H1 (cell line): ENCODE results near the gene RDH5. TPM values are rescaled to one million over a fixed set of nuclear protein-coding genes. Genes with fewer than 3 reads are reported as not detected.

Source experiments
- CREB1 ChIP-seq: IDR thresholded peaks from 2 replicates; pipeline ENCODE4 v1.6.1; 2012; ENCODE audit warnings: inconsistent platforms
- GABPA ChIP-seq: IDR thresholded peaks from 2 replicates; pipeline ENCODE4 v1.6.1; 2011; ENCODE audit warnings: mild to moderate bottlenecking, low read length, moderate library complexity, borderline replicate concordance; ENCODE audit not compliant: insufficient read depth
- HDAC2 ChIP-seq, 2 experiments: fragments of 300-600 bp in 1 of 2; sonication (generic) in 1 of 2; IDR thresholded peaks; 2 replicates each; pipeline ENCODE4 v1.6.1; 2011 to 2012; ENCODE audit warnings: low read depth in 2 of 2, low read length in 2 of 2, mild to moderate bottlenecking in 2 of 2, moderate library complexity in 2 of 2, borderline replicate concordance in 1 of 2, inconsistent platforms in 1 of 2
- KDM1A ChIP-seq: fragments of 200-600, 300-600 bp; sonication (generic); IDR thresholded peaks from 2 replicates; pipeline ENCODE4 v1.7.1; 2016; ENCODE audit warnings: mild to moderate bottlenecking, low read length, borderline replicate concordance
- KDM4A ChIP-seq: IDR thresholded peaks from one replicate; pipeline ENCODE4 v1.7.1; 2012; ENCODE audit warnings: low read depth, mild to moderate bottlenecking, moderate library complexity, low read length, inconsistent platforms; ENCODE audit not compliant: severe bottlenecking
- MAFK ChIP-seq: IDR thresholded peaks from 2 replicates; pipeline ENCODE4 v1.6.1; 2012; ENCODE audit warnings: low read depth, mild to moderate bottlenecking, improper control_type of control experiment, low read length
- POU5F1 ChIP-seq: IDR thresholded peaks from 2 replicates; pipeline ENCODE4 v1.6.1; 2011; ENCODE audit warnings: low read depth, mild to moderate bottlenecking, low read length, moderate library complexity
- RAD21 ChIP-seq, 2 experiments: IDR thresholded peaks in 1 of 2; conservative IDR thresholded peaks in 1 of 2; 2 replicates each; pipeline ENCODE4 v1.6.1; 2011; ENCODE audit warnings: low read depth in 2 of 2, low read length in 2 of 2, improper control_type of control experiment in 1 of 2, inconsistent platforms in 1 of 2, mild to moderate bottlenecking in 1 of 2, moderate library complexity in 1 of 2
- RBBP5 ChIP-seq: IDR thresholded peaks from 2 replicates; pipeline ENCODE4 v1.7.1; 2012; ENCODE audit warnings: low read depth, mild to moderate bottlenecking, inconsistent platforms, low read length, moderate library complexity, borderline replicate concordance
- RNF2 ChIP-seq: fragments of 200-900, 300-1000 bp; sonication (generic); IDR thresholded peaks from 2 replicates; pipeline ENCODE4 v1.7.1; 2016; ENCODE audit warnings: borderline replicate concordance, low read depth, mild to moderate bottlenecking, antibody characterized with exemption, low read length; ENCODE audit not compliant: poor library complexity, severe bottlenecking; ENCODE audit errors: missing control alignments
- SIN3A ChIP-seq, 2 experiments: IDR thresholded peaks in 1 of 2; conservative IDR thresholded peaks in 1 of 2; 2 replicates each; pipeline ENCODE4 v1.6.1; 2011 to 2012; ENCODE audit warnings: low read length in 2 of 2, improper control_type of control experiment in 1 of 2, low read depth in 1 of 2, mild to moderate bottlenecking in 1 of 2
- SRF ChIP-seq: IDR thresholded peaks from 2 replicates; pipeline ENCODE4 v1.6.1; 2011; ENCODE audit warnings: mild to moderate bottlenecking, low read depth, low read length, moderate library complexity
- TAF1 ChIP-seq: IDR thresholded peaks from 2 replicates; pipeline ENCODE4 v1.6.1; 2011; ENCODE audit warnings: mild to moderate bottlenecking, low read depth, low read length
- TAF7 ChIP-seq: optimal IDR thresholded peaks from 2 replicates; pipeline ENCODE3; 2011; ENCODE audit warnings: low read depth, mild to moderate bottlenecking, inconsistent platforms, low read length, moderate library complexity, borderline replicate concordance
- YY1 ChIP-seq: IDR thresholded peaks from 2 replicates; pipeline ENCODE4 v1.6.1; 2011; ENCODE audit warnings: low read depth, mild to moderate bottlenecking, low read length
- ZNF274 ChIP-seq: IDR thresholded peaks from 2 replicates; pipeline ENCODE4 v1.7.0; 2012; ENCODE audit warnings: low read length, borderline replicate concordance; ENCODE audit errors: extremely low read depth
- polyA plus RNA-seq, 7 experiments: library from polyadenylated mRNA; depleted of rRNA in 3 of 7; stranded (reverse) in 5 of 7; unstranded in 2 of 7; fragments of >200 nt in 5 of 7; fragments of 200-250 nt in 2 of 7; gene quantifications; 1 replicate in 5 of 7; 2 replicates in 1 of 7; 4 replicates in 1 of 7; pipeline versions ENCODE4 v1.2.1 to v1.2.3, GENCODE V29; 2011 to 2013; ENCODE audit warnings: missing spikeins in 2 of 7, mixed read lengths in 2 of 7
- total RNA-seq: library from RNA; stranded (reverse); fragmentation: NEBNext Ultra II Directional; extraction: Animal tissue kit (Norgen Biotek cat#: 25700); gene quantifications from 2 replicates; pipeline ENCODE4 v1.2.1, GENCODE V29; 2021
- TF ChIP-seq, protein P1 (sequence below): IDR thresholded peaks from 2 replicates; pipeline ENCODE4 v1.6.1; 2011; ENCODE audit warnings: low read depth, mild to moderate bottlenecking, low read length; ENCODE audit not compliant: insufficient read depth
- TF ChIP-seq, protein P2 (sequence below): IDR thresholded peaks from 2 replicates; pipeline ENCODE4 v1.6.1; 2012; ENCODE audit warnings: inconsistent platforms

Gene RDH5
- total and polyA plus RNA-seq, 2 of the 8 experiments (the other 6 are each of a cell fraction or from before 2014, with no cell fraction given) = 4.2 to 6.0 TPM

DNA sequence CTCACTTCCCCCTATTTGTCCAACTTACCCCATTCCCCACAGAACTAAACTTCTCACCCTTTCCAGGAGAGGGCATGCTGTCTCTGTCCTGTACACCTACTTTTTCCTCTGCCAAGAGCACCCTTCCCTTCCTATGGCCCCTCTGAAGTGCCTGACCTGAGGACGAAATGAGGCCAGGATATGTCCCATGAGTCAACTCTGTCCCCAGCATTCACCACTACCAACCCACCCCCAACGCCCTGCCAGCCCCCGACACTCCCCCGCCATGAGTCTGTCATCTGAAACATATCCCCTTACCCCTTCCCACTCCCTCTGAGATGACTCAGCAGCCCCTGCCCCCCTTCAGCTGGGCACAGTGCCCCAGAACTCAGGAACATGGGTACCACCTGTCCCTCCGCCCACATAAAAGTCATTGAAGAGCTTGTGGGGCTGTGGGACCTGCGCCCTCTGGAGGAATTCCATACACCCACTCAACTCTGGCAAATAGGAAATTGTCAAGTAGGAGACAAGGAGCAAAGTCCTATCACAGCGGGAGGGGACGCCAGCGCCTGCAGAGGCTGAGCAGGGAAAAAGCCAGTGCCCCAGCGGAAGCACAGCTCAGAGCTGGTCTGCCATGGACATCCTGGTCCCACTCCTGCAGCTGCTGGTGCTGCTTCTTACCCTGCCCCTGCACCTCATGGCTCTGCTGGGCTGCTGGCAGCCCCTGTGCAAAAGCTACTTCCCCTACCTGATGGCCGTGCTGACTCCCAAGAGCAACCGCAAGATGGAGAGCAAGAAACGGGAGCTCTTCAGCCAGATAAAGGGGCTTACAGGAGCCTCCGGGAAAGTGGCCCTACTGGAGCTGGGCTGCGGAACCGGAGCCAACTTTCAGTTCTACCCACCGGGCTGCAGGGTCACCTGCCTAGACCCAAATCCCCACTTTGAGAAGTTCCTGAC is 38.8 kb upstream of the RDH5 start (continued):
- TF ChIP-seq, protein P1, sequence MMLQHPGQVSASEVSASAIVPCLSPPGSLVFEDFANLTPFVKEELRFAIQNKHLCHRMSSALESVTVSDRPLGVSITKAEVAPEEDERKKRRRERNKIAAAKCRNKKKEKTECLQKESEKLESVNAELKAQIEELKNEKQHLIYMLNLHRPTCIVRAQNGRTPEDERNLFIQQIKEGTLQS = no peak
- TF ChIP-seq RBBP5 (0 out of 2 replicates have a peak, but pooled peaks have one; percentile 25), TAF7 (no peak), RNF2 (no peak), TAF1 (peak; percentile 46; the same call in 1 of the 2 replicates), GABPA (peak; percentile 29; the same call in 1 of the 2 replicates), KDM4A (no peak), SIN3A (conservative IDR thresholded peaks at IDR 0.05 in 1 of 2, IDR thresholded peaks at IDR 0.05 in 1 of 2; ENCODE audit: low read depth in 1 of 2, low read length in 2 of 2) (0 out of 4 replicates have a peak, but pooled peaks of 1 of the 2 experiments have one; percentile 16), ZNF274 (no peak), HDAC2 (IDR thresholded peaks at IDR 0.05; ENCODE audit: borderline replicate concordance in 1 of 2, low read depth in 2 of 2, low read length in 2 of 2) (0 out of 4 replicates have a peak, but pooled peaks of 1 of the 2 experiments have one; percentile 66), YY1 (0 out of 2 replicates have a peak, but pooled peaks have one; percentile 54), MAFK (peak; percentile 37; the same call in 1 of the 2 replicates), CREB1 (peak; percentile 15; the same call in 1 of the 2 replicates), KDM1A (no peak), SRF (no peak), POU5F1 (no peak), RAD21 (IDR thresholded peaks at IDR 0.05 in 1 of 2, conservative IDR thresholded peaks at IDR 0.05 in 1 of 2; ENCODE audit: low read depth in 2 of 2, low read length in 2 of 2) (peak; percentile 25 to 48; a peak in 3 of 4 replicates)
- TF ChIP-seq, protein P2, sequence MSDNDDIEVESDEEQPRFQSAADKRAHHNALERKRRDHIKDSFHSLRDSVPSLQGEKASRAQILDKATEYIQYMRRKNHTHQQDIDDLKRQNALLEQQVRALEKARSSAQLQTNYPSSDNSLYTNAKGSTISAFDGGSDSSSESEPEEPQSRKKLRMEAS = peak; percentile 18
